HepG2 (cell line): ENCODE data around the gene BLVRB. TPM values are rescaled to one million over a fixed set of nuclear protein-coding genes. Genes with fewer than 3 reads are reported as not detected.

Experiments used
- HBP1 ChIP-seq: IDR thresholded peaks from 2 replicates; pipeline ENCODE4 v1.6.1; 2016; ENCODE audit warnings: low read depth, control low read depth
- PHF20 ChIP-seq: sonication (generic); formaldehyde crosslinking; IDR thresholded peaks from 2 replicates; pipeline ENCODE4 v1.5.0; 2020; ENCODE audit warnings: mild to moderate bottlenecking, missing genetic modification reagents
- PITX1 ChIP-seq: sonication (generic); formaldehyde crosslinking; IDR thresholded peaks from 2 replicates; pipeline ENCODE4 v1.5.1; 2020; ENCODE audit warnings: mild to moderate bottlenecking, missing genetic modification reagents
- ZNF263 ChIP-seq: sonication (generic); formaldehyde crosslinking; IDR thresholded peaks from 2 replicates; pipeline ENCODE4 v1.4.0; 2020; ENCODE audit warnings: missing genetic modification reagents
- ZNF543 ChIP-seq: sonication (generic); formaldehyde crosslinking; IDR thresholded peaks from 2 replicates; pipeline ENCODE4 v1.4.0; 2020; ENCODE audit warnings: mild to moderate bottlenecking, missing genetic modification reagents
- polyA plus RNA-seq, 8 experiments: library from polyadenylated mRNA; depleted of rRNA in 3 of 8; stranded (reverse) in 7 of 8; unstranded in 1 of 8; fragments of >200 nt; fragmentation: Illumina TruSeq in 4 of 8; extraction: Trizol in 4 of 8; gene quantifications; 2 replicates each; pipeline versions ENCODE4 v1.2.1 to v1.2.3, GENCODE V29; 2011 to 2016; ENCODE audit warnings: low read depth in 4 of 8, missing spikeins in 1 of 8, mixed read lengths in 1 of 8; ENCODE audit not compliant: insufficient read depth in 1 of 8
- total RNA-seq, 5 experiments: library from RNA; depleted of rRNA; stranded (reverse); fragments of >200 nt; fragmentation: Illumina TruSeq; extraction: Trizol; gene quantifications; 2 replicates each; pipeline ENCODE4 v1.2.3, GENCODE V29; 2016; ENCODE audit warnings: low read depth in 1 of 5
- TF ChIP-seq, protein P1 (sequence below): sonication (generic); formaldehyde crosslinking; conservative IDR thresholded peaks from 2 replicates; pipeline ENCODE4 v1.4.0; 2020; ENCODE audit warnings: mild to moderate bottlenecking, missing genetic modification reagents, moderate library complexity
- TF ChIP-seq, protein P2 (sequence below): sonication (generic); formaldehyde crosslinking; conservative IDR thresholded peaks from 2 replicates; pipeline ENCODE4 v1.4.0; 2020; ENCODE audit warnings: missing genetic modification reagents

BLVRB gene
- total and polyA plus RNA-seq, 2 of the 13 experiments (the other 11 are each of a cell fraction or from before 2014, with no cell fraction given): 25.9 to 51.4 TPM

DNA sequence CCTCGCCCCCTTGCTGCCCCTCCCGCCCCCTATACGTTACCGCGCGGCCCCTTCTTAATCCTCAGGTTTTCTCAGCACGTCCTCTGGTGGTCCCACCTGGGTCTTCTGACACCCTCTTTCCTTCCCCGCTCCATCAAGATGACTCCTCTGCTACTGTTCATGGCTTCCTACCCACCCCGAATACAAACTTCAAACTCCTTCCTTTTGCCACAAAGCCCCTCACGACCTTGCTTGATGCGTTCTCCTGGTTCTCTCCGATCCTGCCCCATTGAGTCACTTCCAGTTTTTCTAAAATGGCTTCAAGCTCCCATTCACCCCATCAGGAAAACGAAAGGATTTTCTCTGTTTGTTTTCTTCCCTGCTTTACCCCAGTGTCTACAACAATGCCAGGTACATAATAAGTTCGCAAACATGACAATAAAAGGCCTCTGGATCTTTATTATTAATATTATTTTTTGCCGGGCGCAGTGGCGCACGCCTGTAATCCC lies 20.7 kb downstream of the BLVRB start (continued):
- TF ChIP-seq PHF20 (0 out of 2 replicates have a peak, but pooled peaks have one; percentile 42), ZNF543 (CRISPR knock-in tag) (0 out of 2 replicates have a peak, but pooled peaks have one; percentile 24), HBP1 (CRISPR knock-in tag) (0 out of 2 replicates have a peak, but pooled peaks have one; percentile 47), PITX1 (CRISPR knock-in tag) (peak; percentile 75; the same call in 1 of the 2 replicates), ZNF263 (CRISPR knock-in tag) (no peak)
- TF ChIP-seq, protein P1, sequence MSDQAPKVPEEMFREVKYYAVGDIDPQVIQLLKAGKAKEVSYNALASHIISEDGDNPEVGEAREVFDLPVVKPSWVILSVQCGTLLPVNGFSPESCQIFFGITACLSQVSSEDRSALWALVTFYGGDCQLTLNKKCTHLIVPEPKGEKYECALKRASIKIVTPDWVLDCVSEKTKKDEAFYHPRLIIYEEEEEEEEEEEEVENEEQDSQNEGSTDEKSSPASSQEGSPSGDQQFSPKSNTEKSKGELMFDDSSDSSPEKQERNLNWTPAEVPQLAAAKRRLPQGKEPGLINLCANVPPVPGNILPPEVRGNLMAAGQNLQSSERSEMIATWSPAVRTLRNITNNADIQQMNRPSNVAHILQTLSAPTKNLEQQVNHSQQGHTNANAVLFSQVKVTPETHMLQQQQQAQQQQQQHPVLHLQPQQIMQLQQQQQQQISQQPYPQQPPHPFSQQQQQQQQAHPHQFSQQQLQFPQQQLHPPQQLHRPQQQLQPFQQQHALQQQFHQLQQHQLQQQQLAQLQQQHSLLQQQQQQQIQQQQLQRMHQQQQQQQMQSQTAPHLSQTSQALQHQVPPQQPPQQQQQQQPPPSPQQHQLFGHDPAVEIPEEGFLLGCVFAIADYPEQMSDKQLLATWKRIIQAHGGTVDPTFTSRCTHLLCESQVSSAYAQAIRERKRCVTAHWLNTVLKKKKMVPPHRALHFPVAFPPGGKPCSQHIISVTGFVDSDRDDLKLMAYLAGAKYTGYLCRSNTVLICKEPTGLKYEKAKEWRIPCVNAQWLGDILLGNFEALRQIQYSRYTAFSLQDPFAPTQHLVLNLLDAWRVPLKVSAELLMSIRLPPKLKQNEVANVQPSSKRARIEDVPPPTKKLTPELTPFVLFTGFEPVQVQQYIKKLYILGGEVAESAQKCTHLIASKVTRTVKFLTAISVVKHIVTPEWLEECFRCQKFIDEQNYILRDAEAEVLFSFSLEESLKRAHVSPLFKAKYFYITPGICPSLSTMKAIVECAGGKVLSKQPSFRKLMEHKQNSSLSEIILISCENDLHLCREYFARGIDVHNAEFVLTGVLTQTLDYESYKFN: peak; percentile 12; the same call in 1 of the 2 replicates
- TF ChIP-seq, protein P2, sequence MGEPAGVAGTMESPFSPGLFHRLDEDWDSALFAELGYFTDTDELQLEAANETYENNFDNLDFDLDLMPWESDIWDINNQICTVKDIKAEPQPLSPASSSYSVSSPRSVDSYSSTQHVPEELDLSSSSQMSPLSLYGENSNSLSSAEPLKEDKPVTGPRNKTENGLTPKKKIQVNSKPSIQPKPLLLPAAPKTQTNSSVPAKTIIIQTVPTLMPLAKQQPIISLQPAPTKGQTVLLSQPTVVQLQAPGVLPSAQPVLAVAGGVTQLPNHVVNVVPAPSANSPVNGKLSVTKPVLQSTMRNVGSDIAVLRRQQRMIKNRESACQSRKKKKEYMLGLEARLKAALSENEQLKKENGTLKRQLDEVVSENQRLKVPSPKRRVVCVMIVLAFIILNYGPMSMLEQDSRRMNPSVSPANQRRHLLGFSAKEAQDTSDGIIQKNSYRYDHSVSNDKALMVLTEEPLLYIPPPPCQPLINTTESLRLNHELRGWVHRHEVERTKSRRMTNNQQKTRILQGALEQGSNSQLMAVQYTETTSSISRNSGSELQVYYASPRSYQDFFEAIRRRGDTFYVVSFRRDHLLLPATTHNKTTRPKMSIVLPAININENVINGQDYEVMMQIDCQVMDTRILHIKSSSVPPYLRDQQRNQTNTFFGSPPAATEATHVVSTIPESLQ: 0 out of 2 replicates have a peak, but pooled peaks have one; percentile 8
